DOHH2 (cell line): ENCODE measurements around the gene RNGTT.

Experiments
- H3F3A ChIP-seq: fragments of 200-600 bp; sonication (generic), shearing (Covaris generic); 2 replicates; pipeline ENCODE4 v1.6.0; 2016; ENCODE audit warnings: antibody characterized with exemption, mild to moderate bottlenecking; ENCODE audit not compliant: control insufficient read depth, insufficient read depth
- H3K27ac ChIP-seq: fragments of 200-600 bp; sonication (generic); 2 replicates; pipeline ENCODE4 v1.5.1; 2014; ENCODE audit warnings: low read depth, mild to moderate bottlenecking, low read length, moderate library complexity
- H3K27me3 ChIP-seq: fragments of 200-600 bp; sonication (generic); 2 replicates; pipeline ENCODE4 v1.6.1; 2014; ENCODE audit warnings: mild to moderate bottlenecking, low read length, mixed read lengths; ENCODE audit not compliant: control insufficient read depth
- H3K36me3 ChIP-seq: fragments of 200-600 bp; sonication (generic); 2 replicates; pipeline ENCODE4 v1.6.1; 2014; ENCODE audit warnings: mild to moderate bottlenecking, low read length, moderate library complexity, mixed read lengths; ENCODE audit not compliant: control insufficient read depth
- H3K4me1 ChIP-seq: fragments of 200-600 bp; sonication (generic); 2 replicates; pipeline ENCODE4 v1.6.1; 2014; ENCODE audit warnings: mild to moderate bottlenecking, low read length, mixed read lengths; ENCODE audit not compliant: control insufficient read depth
- H3K4me2 ChIP-seq: fragments of 200-600 bp; sonication (generic); 2 replicates; pipeline ENCODE4 v1.6.0; 2014; ENCODE audit warnings: mild to moderate bottlenecking, low read length, moderate library complexity
- H3K4me3 ChIP-seq: fragments of 200-600 bp; sonication (generic); 2 replicates; pipeline ENCODE4 v1.5.1; 2014; ENCODE audit warnings: mild to moderate bottlenecking, low read length, mixed read lengths
- H3K79me2 ChIP-seq: fragments of 200-600 bp; sonication (generic); 2 replicates; pipeline ENCODE4 v1.6.1; 2014; ENCODE audit warnings: mild to moderate bottlenecking, low read length, mixed read lengths; ENCODE audit not compliant: control insufficient read depth
- H3K9me2 ChIP-seq: fragments of 200-600 bp; sonication (generic); replicated peaks from 2 replicates; pipeline ENCODE4 v1.6.1; 2014; ENCODE audit warnings: mild to moderate bottlenecking, low read length, mixed read lengths; ENCODE audit not compliant: control insufficient read depth
- H3K9me3 ChIP-seq: fragments of 200-600 bp; sonication (generic); 2 replicates; pipeline ENCODE4 v1.6.1; 2014; ENCODE audit warnings: antibody characterized with exemption, low read length, mixed read lengths; ENCODE audit not compliant: control insufficient read depth, insufficient read depth
- H4K20me1 ChIP-seq: fragments of 200-600 bp; sonication (generic); 2 replicates; pipeline ENCODE4 v1.6.0; 2014; ENCODE audit warnings: low read depth, mild to moderate bottlenecking, antibody characterized with exemption, low read length, moderate library complexity; ENCODE audit not compliant: control insufficient read depth, insufficient read depth
- CTCF ChIP-seq: fragments of 200-600 bp; sonication (generic); IDR thresholded peaks from one replicate; pipeline ENCODE4 v1.5.1; 2014; ENCODE audit warnings: antibody characterized with exemption, mild to moderate bottlenecking, low read depth, low read length; ENCODE audit not compliant: poor library complexity, severe bottlenecking
- EZH2phosphoT487 ChIP-seq: fragments of 200-600 bp; sonication (generic); IDR thresholded peaks from 2 replicates; pipeline ENCODE4 v1.6.1; 2017; ENCODE audit warnings: borderline replicate concordance, mild to moderate bottlenecking, antibody characterized with exemption, low read length, moderate library complexity, mixed read lengths

The RNGTT gene

GRCh38 chr6:88810701-88811100, 152.7 kb downstream of the RNGTT start:
- Histone ChIP-seq H3K4me2 (no peak overlapping the region), H3F3A (no peaks in the 10 kb centered on the region), H3K27ac (no peak overlapping the region), H3K27me3 (no peaks in the 10 kb centered on the region), H4K20me1 (no peaks in the 10 kb centered on the region), H3K4me1 (no peaks in the 10 kb centered on the region), H3K9me3 (peaks cover 7% of the 10 kb centered on the region; the same call in 1 of the 2 replicates), H3K36me3 (peaks cover 4% of the 10 kb centered on the region), H3K4me3 (no peak overlapping the region), H3K9me2 (no peaks in the 10 kb centered on the region), H3K79me2 (no peaks in the 10 kb centered on the region)
- TF ChIP-seq EZH2phosphoT487 (no peak), CTCF (no peak)

GRCh38 chr6:88810089-88810488, 153.3 kb downstream of the RNGTT start:
- Histone ChIP-seq H3F3A (no peaks in the 10 kb centered on the region), H3K9me3 (peaks cover 7% of the 10 kb centered on the region; the same call in 1 of the 2 replicates), H4K20me1 (no peaks in the 10 kb centered on the region), H3K4me2 (no peak overlapping the region), H3K27ac (no peak overlapping the region), H3K4me1 (no peaks in the 10 kb centered on the region), H3K4me3 (no peak overlapping the region), H3K36me3 (peaks cover 4% of the 10 kb centered on the region), H3K9me2 (no peaks in the 10 kb centered on the region), H3K27me3 (no peaks in the 10 kb centered on the region), H3K79me2 (no peaks in the 10 kb centered on the region)
- TF ChIP-seq CTCF, result no peak
- no peak for TF ChIP-seq EZH2phosphoT487

GRCh38 chr6:88808381-88808780, 155.0 kb downstream of the RNGTT start:
- Histone ChIP-seq H3K27ac (no peak overlapping the region), H3K9me3 (peaks cover 7% of the 10 kb centered on the region; the same call in 1 of the 2 replicates)
- no peak for TF ChIP-seq EZH2phosphoT487
- TF ChIP-seq CTCF, result no peak

More at GRCh38 chr6:88808381-88808780, 155.0 kb downstream of the RNGTT start:
- H3F3A ChIP-seq, result no peaks in the 10 kb centered on the region
- H4K20me1 ChIP-seq, result no peaks in the 10 kb centered on the region
- H3K27me3 ChIP-seq, result no peaks in the 10 kb centered on the region
- H3K36me3 ChIP-seq, result peaks cover 4% of the 10 kb centered on the region
- no peak overlapping the region for H3K4me2 ChIP-seq
- no peak overlapping the region for H3K4me3 ChIP-seq
- H3K4me1 ChIP-seq, result no peaks in the 10 kb centered on the region
- H3K9me2 ChIP-seq, result no peaks in the 10 kb centered on the region
- no peaks in the 10 kb centered on the region for H3K79me2 ChIP-seq
